ENCODE measurements around the gene FOXR1.
"Not testable (repeated sequence)": the region's sequence is repeated elsewhere in the genome, so short reads cannot be mapped to it uniquely, and the experiment has no call there.

FOXR1 gene

DNA sequence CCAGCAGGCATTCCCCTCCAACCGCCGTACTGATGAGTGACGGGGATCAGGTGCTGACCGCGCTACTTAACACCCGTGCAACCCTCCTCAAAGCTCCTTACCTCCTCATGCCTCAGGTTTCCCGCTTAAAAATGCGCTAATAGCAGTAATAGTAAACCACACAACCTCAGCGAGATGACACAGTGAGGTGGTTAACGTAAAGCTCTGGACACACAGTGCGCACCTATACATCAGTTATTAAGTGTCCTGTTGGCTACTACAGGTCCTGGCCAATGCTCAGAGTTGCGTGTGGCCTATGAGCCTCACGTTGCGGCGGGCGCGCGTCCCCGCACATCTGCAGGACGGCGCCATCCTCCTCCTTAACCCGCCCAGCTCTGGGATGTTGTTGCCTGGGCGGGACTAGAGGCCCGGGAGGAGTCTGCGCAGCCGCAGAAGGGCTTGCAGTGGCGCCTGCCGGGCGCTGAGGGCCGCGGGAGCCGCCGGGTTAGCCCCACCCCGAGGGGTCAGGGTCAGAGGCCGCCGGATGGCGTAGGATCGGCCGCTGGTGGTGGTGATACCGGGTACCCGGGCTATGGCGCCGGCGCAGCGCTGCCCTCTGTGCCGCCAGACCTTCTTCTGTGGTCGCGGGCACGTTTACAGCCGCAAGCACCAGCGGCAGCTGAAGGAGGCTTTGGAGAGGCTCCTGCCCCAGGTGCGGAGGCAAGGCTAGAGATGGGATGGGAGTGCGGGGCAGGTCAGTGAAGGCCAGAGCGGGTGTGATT, 26.2 kb downstream of the FOXR1 start, which contains the start of gene CENATAC:
CENATAC (plus strand) TSS at position 512 of the 761 bp plus-strand sequence; CDS start at position 572, 60 bp downstream.
- DNase-seq (ENCODE audit: low spot score), result peak; percentile 91

DNA sequence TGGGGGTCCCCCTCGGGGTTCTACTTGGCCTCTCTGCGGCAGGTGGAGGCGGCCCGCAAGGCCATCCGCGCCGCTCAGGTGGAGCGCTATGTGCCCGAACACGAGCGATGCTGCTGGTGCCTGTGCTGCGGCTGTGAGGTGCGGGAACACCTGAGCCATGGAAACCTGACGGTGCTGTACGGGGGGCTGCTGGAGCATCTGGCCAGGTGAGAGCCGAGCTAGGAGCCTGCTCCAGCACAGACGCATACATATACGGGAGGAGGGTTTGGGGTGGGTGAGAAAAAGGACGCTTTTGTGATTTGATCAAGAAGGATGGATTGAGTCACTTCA, 26.8 kb downstream of the FOXR1 start:
- peak; percentile 33 for DNase-seq (ENCODE audit: low spot score)

DNA sequence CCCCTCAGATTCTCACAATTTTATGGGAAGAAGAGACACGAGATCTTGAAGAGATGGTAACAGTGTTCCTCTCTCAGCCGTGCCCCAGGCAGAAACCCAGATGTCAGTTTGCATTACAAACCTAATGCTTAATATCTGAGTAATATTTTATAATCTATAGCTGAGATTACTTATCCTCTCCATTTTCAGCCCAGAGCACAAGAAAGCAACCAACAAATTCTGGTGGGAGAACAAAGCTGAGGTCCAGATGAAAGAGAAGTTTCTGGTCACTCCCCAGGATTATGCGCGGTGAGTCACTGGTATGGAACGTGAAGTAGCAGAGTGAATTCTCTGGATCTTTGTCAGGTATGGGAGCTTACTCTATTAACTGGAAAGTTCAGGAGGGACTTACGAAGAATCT, 27.3 kb downstream of the FOXR1 start:
- peak; percentile 93 for DNase-seq (ENCODE audit: low spot score)

DNA sequence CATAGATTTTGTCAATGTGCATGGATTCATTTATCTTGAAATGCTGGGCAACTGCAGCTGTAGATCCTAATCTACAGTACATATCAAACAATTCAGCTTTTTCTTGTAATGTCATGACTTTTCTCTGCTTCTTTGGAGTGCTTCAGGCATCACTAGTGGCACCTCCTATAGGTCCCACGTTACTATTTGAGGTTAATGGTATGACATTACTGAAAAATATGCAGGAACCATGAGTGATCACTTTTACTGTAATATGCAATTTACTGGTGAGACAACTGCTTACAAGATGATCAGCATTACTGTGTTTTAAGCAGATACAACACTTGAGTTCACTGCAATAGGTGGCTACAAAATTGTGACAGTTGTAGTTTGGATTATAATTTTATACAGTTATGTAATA, 29.3 kb downstream of the FOXR1 start:
- DNase-seq (ENCODE audit: low spot score), result no peak

DNA sequence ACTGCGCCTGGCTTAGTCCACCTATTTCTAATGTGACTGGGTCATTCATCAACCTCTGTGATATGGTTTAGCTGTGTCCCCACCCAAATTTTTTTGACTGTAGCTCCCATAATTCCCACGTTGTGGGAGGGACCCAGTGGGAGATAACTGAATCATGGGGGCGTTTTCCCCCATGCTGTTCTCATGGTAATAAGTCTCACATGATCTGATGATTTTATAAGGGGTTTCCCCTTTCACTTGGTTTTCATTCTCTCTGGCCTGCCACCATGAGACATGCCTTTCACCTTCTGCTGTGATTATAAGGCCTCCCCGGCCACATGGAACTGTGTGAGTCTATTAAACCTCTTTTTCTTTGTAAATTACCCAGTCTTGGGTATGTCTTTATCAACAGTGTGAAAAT, 35.1 kb downstream of the FOXR1 start:
- DNase-seq (ENCODE audit: low spot score), result no peak

DNA sequence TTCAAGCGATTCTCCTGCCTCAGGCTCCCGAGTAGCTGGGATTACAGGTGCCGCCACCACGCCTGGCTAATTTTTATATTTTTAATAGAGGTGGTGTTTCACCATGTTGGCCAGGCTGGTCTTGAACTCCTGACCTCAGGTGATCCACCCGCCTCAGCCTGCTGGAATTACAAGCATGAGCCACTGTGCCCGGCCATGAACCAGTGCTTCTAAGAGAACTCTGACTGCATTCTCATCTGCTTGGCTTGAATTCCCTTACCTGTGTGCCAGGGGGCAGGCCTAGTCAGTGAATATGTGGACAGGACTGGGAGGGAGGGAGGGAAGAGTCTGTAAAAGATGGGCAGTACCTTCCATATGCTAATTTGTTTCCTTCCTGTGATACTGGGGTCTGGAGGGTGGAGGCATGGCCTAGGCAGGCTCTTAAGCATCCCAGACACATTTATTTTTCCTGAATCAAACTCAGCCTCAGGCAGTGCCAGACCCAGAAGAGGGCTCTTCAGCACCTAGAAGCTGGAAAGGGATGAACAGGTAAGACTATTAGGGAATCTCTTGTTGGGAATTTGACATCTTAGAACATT, 40.0 kb downstream of the FOXR1 start:
- DNase-seq (ENCODE audit: low spot score), result peak; percentile 34

DNA sequence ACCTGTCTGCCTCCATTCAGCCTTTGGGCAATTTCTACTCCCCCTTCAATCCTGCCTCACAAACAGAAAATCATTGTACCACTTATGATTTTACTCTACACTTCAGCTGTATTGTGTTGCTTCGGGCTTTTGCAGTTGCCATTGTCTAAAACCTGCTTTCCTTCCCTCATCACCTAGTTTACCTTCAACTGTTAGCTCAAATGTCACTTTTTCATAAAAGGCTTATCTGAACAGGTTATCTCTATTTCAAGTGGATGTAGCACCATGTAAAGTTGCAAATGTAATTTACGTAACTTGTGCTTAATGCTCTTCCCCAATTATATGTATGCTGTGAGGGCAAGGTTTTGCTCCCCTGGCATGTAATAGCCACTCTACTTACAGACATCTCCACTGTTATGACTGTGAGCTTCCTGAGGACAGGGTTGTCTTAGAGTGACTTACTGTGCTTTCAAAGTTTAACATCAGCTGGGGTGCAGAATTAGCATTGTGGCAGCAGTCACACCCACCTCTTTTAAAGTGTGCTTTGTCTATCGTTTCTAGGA, 41.1 kb downstream of the FOXR1 start:
- DNase-seq (ENCODE audit: low spot score), result no peak

DNA sequence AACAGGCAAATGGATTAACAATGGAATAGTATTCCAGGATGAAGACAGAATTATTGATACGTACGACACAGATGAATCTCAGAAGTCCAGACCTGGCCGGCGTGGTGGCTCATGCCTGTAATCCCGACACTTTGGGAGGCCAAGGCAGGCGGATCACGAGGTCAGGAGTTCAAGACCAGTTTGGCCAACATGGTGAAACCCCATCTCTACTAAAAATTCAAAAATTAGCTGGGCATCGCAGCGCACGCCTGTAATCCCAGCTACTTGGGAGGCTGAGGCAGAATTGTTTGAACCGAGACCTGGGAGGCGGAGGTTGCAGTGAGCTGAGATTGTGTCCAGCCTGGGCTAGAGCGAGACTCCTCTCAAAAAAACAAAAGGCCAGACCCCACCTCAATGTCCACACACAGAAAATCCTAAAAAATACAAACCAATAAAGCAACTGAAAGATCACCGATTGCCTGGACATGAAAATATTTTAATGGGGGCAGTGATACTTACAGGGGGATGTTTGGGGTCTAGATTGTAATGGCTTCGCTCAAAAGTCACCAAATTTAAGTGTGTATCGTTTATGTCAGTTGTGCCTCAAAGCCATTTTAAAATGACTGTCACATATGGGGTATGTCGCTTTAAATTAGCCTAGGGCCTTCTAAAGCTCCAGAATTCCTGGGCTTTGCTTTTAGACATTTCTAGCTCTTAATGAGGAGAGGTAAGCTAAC, 42.8 kb downstream of the FOXR1 start:
- no peak for DNase-seq (ENCODE audit: low spot score)

DNA sequence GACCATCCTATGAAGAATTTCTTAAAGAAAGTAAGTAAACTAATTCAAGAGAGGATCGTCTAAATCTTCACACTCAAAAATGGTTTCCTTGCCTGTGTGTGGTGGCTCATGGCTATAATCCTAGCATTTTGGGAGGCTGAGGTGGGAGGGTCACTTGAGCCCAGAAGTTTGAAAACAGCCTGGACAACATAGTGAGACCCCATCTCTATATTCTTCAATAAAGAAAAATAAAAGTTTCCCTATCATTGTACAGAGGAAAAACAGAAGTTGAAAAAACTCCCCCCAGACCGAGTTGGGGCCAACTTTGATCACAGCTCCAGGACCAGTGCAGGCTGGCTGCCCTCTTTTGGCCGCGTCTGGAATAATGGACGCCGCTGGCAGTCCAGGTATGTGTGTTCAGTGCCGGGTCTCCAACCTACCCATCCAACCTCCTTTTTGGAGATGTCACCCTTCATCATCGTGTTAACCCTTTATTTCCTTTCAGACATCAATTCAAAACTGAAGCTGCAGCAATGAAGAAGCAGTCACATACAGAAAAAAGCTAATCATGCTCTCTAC, 43.6 kb downstream of the FOXR1 start:
- no peak for DNase-seq (ENCODE audit: low spot score)

DNA sequence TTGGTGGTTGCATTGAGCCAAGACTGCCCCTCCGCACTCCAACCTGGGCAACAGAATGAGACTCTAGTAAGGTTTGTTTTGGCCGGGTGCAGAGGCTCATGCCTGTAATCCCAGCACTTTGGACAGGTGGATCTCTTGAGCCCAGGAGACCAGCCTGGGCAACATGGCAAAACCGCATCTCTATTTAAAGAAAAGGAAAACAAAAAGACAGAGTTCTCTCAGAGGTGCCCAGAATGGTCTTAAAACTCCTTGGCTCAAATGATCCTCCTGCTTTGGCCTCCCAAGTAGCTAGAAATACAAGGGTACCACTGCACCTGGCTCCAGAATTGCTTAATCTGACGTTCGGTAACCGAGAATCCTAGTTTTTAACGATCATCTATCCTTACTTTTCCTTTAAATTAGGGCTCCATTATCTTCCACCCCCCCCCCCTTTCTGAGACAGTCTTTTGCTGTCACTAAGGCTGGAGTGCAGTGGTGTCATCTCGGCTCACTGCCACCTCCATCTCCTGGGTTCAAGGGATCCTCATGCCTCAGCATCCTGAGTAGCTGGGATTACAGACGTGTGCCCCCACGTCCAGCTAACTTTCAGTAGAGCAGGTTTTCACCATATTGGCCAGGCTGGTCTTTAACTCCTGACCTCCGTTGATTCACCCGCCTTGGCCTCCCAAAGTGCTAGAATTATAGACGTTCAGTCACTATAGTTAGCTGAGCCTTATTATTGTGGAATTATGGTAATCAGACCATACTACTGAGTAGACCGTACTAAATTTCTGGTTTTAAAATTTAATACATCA, 44.9 kb downstream of the FOXR1 start:
- no peak for DNase-seq (ENCODE audit: low spot score)

DNA sequence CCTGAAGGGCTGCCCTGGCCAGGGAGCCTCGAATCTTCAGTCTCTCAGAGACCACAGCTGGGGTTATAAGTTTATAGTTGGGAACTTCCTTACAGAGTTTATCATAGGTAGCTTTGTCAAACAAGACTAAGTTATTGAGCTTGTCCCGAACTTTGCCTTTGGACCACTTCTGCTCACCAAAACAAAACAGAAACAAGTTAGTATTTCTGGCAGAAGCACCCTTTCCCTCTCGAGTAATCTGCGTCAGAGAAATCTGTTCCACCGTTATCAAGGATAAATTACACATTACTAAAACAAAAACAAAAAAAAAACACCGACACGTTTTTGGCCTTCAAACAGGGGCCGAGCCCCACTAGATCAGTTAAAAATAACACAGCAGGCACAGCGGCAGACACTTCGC, 45.8 kb downstream of the FOXR1 start:
- not testable (repeated sequence) for DNase-seq (ENCODE audit: low spot score)

DNA sequence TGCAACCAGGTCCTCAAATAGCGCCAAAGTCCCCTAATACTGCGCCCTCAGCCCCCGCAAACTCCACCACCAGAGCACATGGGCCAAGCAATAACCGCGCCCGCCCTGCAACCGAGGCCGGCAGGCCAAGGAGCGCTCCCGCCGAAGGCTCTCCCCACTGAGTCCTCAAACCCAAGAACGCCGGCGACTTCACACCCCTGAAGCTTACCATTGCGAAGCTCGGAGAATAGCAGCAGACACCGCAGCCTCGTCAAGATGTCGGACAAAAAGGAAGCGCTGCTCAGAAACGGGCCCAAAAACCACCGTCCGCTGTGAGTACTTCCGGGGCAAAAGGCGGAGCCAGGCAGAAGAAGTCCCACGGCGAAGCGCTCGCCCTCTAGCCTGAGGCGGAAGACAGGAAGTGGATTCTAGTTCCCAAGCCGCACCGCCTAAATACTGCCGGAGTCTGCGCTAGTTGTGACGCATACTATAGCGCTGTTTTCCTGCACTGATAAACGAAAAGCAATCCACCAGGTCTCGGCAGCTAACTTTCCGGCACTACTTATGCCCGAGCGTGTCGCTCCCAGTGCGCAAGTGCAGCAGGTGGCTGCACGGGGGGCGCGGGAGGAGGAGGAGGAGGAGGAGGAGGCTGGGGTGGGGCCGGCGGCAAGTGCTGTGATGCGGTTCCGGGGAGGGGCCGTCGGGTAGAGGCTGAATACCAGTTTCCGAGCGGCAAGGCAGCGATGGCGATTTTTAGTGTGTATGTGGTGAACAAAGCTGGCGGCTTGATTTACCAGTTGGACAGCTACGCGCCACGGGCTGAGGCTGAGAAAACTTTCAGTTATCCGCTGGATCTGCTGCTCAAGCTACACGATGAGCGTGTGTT, 46.7 kb downstream of the FOXR1 start, which contains the start of the genes RPS25 and TRAPPC4:
RPS25 (minus strand) TSS at position 270 of the 865 bp plus-strand sequence; CDS start at position 211, 59 bp downstream.
TRAPPC4 (plus strand) TSS at position 693 of the 865 bp plus-strand sequence; CDS start at position 723, 30 bp downstream.
- DNase-seq (ENCODE audit: low spot score), result peak; percentile 98

DNA sequence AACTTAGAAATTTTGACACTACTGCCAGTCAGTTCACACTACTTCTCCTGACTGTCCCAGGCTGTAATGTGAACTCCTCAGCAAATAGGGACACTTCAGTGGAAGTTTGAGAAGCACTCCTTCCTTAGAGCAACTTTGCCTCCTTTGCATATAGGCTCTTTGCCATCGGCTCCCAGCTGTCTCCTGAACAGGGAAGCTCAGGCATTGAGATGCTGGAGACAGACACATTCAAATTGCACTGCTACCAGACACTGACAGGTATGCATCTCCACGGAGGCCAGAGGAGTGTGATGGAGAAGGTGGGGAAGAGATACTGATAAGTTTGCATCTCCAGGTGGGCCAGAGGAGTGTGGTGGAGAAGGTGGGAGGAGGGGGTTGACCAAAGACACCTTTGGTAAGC, 48.4 kb downstream of the FOXR1 start:
- DNase-seq (ENCODE audit: low spot score), result no peak

DNA sequence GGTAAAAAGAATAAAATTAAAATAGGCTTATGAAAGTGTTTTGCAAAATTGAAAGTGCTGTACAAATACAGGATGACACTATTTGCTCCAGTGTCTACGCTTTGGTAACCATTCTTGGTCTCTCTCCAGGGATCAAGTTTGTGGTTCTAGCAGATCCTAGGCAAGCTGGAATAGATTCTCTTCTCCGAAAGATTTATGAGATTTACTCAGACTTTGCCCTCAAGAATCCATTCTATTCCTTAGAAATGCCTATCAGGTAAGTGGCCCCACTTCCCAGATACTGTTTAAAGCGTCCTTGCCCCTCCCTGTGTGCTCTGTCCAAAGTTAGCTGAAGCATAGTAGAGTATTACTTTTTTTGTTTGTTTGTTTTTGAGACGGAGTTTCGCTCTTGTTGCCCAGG, 50.1 kb downstream of the FOXR1 start:
- no peak for DNase-seq (ENCODE audit: low spot score)

DNA sequence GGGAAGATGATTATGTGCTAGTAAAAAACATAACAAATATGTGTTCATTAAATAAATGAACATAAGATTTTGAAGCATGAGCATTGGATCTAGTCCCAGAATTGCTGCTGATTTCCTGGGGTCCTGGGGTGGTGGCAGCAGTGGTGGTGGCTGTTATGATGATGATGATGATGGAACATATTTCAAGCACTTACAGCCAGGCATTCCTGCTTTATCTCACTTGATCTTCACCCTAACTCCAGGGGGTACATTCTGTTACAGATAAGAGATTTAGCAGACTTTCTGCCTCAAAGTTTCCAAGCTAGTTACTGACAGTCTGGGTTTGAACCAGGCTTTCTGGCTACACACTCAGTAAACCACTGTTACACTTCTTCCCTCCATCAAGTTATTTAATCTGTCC, 52.2 kb downstream of the FOXR1 start:
- DNase-seq (ENCODE audit: low spot score), result no peak

DNA sequence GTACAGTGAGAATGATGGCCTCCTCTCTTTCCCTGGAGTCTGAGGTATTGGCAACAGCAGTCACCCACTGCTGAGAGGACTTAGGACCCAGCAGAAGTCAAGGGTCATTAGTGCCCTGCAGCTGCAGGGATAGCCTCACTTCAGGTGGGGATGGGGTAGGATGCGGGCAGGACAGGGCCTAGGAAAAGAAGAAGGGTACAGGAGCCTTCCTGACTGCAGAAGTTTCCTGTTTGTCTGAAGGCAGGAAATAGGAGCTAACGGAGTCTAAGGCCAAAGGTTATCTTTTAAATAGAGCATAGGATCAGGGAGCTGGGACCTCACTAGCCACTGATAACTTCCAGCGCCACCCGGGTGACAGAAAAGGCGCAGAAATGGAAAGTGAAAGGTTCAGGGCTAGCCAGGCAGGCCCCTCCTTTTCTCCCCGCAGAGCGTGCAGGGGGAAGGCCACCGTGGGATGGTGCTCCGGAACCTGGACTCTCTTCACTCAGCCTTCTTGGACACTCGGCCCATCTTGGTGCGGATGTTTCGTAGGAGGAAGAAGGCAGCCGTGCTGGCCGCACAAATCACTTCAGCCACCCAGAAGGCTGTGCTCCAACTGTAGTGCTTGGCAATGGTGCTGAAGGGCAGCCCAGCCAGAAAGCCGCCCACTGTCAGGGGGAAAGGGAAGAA, 53.0 kb downstream of the FOXR1 start:
- no peak for DNase-seq (ENCODE audit: low spot score)

DNA sequence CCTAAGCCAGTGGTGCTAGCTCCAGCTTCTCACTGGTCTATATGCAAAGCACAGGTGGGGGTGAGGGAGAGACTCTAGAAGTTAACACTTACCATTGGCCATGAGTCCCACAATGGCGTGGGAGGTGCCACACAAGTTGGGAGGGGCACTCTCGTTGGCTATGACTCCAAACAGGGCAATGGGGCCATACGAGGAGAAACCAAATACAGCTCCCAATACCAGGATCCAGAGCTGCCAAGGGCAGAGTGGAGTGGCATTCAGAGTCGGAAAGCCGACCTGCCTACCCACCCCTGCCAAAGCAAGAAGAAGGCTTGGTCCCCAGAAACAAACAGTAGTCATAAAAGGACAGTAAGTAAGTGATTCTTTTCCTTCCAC, 53.5 kb downstream of the FOXR1 start:
- DNase-seq (ENCODE audit: low spot score), result no peak

DNA sequence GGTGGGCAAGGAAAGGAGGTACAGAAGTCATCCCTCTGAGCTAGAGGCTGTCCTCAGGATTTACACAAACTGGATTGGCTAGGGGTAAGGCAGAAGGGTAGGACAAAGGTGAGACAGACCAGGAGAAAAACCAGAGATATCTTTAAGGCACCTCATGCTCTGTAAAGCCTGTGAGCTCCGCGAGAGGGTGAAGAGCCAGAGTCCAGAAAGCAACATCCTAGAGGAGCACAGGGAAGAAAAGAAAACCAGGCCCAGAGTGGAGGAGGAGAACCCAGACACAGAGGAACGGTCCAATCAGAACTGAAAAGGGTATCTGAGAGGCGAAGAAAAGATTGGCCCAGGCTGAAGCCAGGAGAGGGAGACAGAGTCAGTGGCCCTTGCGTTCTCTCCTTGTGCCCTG, 54.0 kb downstream of the FOXR1 start:
- DNase-seq (ENCODE audit: low spot score), result no peak

DNA sequence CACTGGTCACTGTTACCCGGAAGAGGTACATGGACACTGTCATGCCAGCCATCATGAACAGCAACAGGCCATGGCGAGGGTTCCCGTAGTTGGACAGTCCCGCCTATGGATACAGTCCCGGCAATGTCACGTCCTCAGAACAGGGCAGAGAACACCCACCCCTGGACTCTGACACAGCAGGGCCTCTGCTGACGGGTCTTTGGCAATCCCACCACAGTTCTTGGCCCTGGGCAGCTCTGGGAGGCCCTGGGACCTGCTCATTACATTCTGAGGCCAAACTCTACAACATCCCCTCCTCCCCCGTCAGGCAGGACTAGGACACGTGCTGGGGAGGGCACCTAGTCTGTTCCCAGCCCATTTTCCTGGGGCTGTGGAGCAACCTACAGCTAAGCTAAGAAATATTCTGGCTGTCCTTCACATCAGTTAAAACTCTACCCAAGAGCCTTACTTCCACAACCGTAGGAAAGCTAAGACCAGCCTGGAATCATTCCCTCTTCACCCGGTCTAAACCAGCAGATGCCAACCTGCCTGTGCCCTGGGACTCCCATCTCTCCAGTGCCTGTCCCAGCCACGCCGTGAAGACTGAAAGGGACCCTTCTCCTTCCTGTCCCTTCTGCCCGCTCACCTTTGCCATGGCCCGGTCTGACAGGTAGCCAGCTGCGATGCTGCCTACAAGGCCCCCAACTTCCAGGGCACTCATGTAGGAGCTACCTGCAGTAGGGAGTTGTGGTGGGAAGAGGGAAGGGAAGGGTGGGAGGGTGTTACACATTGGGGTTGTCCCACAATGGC, 54.6 kb downstream of the FOXR1 start:
- DNase-seq (ENCODE audit: low spot score), result no peak
